Upper lobe of left lung (tissue), 4 donors: ENCODE data around the gene LRP1B.

Source experiments
- CTCF ChIP-seq, 6 experiments: fragments of 450-650 bp in 4 of 6; fragments of 200-600 bp in 2 of 6; sonication (generic) in 2 of 6; IDR thresholded peaks; one replicate each; pipeline ENCODE4 v1.5.1; 2016 to 2019; ENCODE audit warnings: antibody characterized with exemption in 6 of 6
- EP300 ChIP-seq, 4 donors: sonication (generic); formaldehyde crosslinking; IDR thresholded peaks; one replicate each; pipeline ENCODE4 v1.5.1; 2017; ENCODE audit warnings: antibody characterized with exemption in 4 of 4, control low read depth in 2 of 4
- POLR2A ChIP-seq, 4 donors: fragments of 450-650 bp; IDR thresholded peaks; one replicate each; pipeline ENCODE4 v1.5.1; 2016 to 2017; ENCODE audit warnings: antibody characterized with exemption in 4 of 4, mild to moderate bottlenecking in 2 of 4
- POLR2AphosphoS5 ChIP-seq, 2 donors: sonication (generic); formaldehyde crosslinking; IDR thresholded peaks; one replicate each; pipeline ENCODE4 v1.5.1; 2017; ENCODE audit warnings: antibody characterized with exemption in 2 of 2

- TF ChIP-seq CTCF (IDR thresholded peaks at IDR 0.05): no peak
- TF ChIP-seq EP300 (IDR thresholded peaks at IDR 0.05): no peak
- no peak for TF ChIP-seq POLR2A (IDR thresholded peaks at IDR 0.05)
- no peak for TF ChIP-seq POLR2AphosphoS5 (IDR thresholded peaks at IDR 0.05)
Measured at GRCh38 chr2:141959016-141959415, 171.8 kb downstream of the LRP1B start.
